Caco-2 (cell line): ENCODE results near the gene TMEM223. TPM values are rescaled to one million over a fixed set of nuclear protein-coding genes. Genes with fewer than 3 reads are reported as not detected.

Source experiments
- BruUV-seq: library from RNA; stranded (reverse); fragments of 400-500 nt; replicated peaks from 2 replicates; lab custom pipeline; 2021; lab: Mats Ljungman, UMichigan
- CTCF ChIA-PET: fragments of 300-600 bp; sonication (Branson Sonifier 250); formaldehyde crosslinking; loops from one replicate; lab custom pipeline; 2022; ENCODE audit warnings: antibody characterized with exemption; lab: Charles Lee
- POLR2A ChIA-PET: fragments of 300-600 bp; sonication (Branson Sonifier 250); formaldehyde crosslinking; loops from one replicate; lab custom pipeline; 2022; ENCODE audit warnings: antibody characterized with exemption; lab: Charles Lee
- DNase-seq, 2 experiments: peaks; one replicate each; pipeline versions ENCODE4 v3.0.0 to v3.0.0-alpha.2; 2020 to 2022
- H3K27me3 ChIP-seq: replicated peaks from 2 replicates; pipeline ENCODE4 v1.6.0; 2011; ENCODE audit warnings: low read length; ENCODE audit not compliant: control insufficient read depth, insufficient read depth
- H3K36me3 ChIP-seq: 2 replicates; pipeline ENCODE4 v1.5.1; 2011; ENCODE audit warnings: low read length; ENCODE audit not compliant: control insufficient read depth, insufficient read depth
- H3K4me1 ChIP-seq: fragments of 250-450 bp; sonication (Bioruptor Pico); 2 replicates; pipeline ENCODE4 v1.5.1; 2020; ENCODE audit warnings: mild to moderate bottlenecking
- H3K4me3 ChIP-seq: 2 replicates; pipeline ENCODE4 v1.5.1; 2011; ENCODE audit warnings: low read depth, mild to moderate bottlenecking, control low read depth, low read length
- H3K9me3 ChIP-seq: fragments of 250-450 bp; sonication (Bioruptor Pico); 2 replicates; pipeline ENCODE4 v1.5.1; 2020; ENCODE audit warnings: mild to moderate bottlenecking, moderate library complexity
- H3K27ac Mint-ChIP-seq: one replicate; pipeline ENCODE4 v1.8.0; 2022; ENCODE audit warnings: mixed read lengths; ENCODE audit not compliant: unreplicated experiment
- H3K27me3 Mint-ChIP-seq: one replicate; pipeline ENCODE4 v1.8.0; 2022; ENCODE audit warnings: mixed read lengths; ENCODE audit not compliant: insufficient read depth, unreplicated experiment
- H3K36me3 Mint-ChIP-seq: one replicate; pipeline ENCODE4 v1.8.0; 2022; ENCODE audit warnings: mild to moderate bottlenecking, mixed read lengths; ENCODE audit not compliant: insufficient read depth, unreplicated experiment
- H3K4me1 Mint-ChIP-seq: one replicate; pipeline ENCODE4 v1.8.0; 2022; ENCODE audit warnings: low read depth, mixed read lengths; ENCODE audit not compliant: unreplicated experiment
- H3K4me3 Mint-ChIP-seq: one replicate; pipeline ENCODE4 v1.8.0; 2022; ENCODE audit warnings: mild to moderate bottlenecking, moderate library complexity, mixed read lengths; ENCODE audit not compliant: unreplicated experiment
- H3K9me3 Mint-ChIP-seq: one replicate; pipeline ENCODE4 v1.8.0; 2022; ENCODE audit warnings: mixed read lengths; ENCODE audit not compliant: unreplicated experiment
- intact Hi-C: fragments of 100-400 bp; cut with micrococcal nuclease; formaldehyde crosslinking; loops from one replicate; pipeline ENCODE4 v1.10.0; 2022; ENCODE audit not compliant: unreplicated experiment
- total RNA-seq: library from RNA; stranded (reverse); gene quantifications from 2 replicates; pipeline ENCODE4 v1.2.3, GENCODE V29; 2022
- TF ChIP-seq, protein P1 (sequence below), 2 experiments: fragments of 200-600 bp in 1 of 2; IDR thresholded peaks; 1 replicate in 1 of 2; 2 replicates in 1 of 2; pipeline versions ENCODE4 v1.5.1 to v1.8.0; 2011 to 2022; ENCODE audit warnings: antibody characterized with exemption in 1 of 2, control low read depth in 1 of 2, inconsistent platforms in 1 of 2, low read depth in 1 of 2, low read length in 1 of 2, mild to moderate bottlenecking in 1 of 2, moderate library complexity in 1 of 2; ENCODE audit not compliant: insufficient read depth in 1 of 2, severe bottlenecking in 1 of 2, unreplicated experiment in 1 of 2

TMEM223 gene
- total RNA-seq, 1 experiment from 2014 or later, result 22.7 TPM

DNA sequence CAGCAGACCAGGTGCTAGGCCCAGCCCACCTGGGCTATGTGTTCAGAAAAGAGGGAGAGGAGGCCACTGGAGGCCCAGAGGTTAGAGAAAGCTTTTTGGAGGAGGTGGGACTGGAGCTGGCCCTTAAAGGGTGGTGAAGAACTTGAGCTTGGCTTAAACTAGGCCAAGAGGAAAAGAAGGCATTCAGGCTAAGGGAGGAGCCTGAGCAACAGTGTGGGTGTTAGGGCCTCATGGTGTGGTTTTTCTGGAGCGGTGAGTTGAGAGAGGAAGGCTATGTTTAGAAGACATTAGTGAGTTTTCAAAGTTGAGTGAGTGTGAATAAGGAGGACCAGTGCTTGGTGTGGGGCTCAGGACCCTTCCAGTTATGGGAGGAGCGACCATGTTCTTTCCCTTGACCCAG, 14.4 kb downstream of the TMEM223 start:
- CTCF ChIA-PET, result interaction anchor here (1.1 kb wide), 1 partner anchor 9 kb away, joined by 3 read pairs; no protein-coding TSS in a partner anchor
- H3K9me3 Mint-ChIP-seq, result no peaks in the 10 kb centered on the region
- H3K36me3 Mint-ChIP-seq, result peaks cover 40% of the 10 kb centered on the region
- no peak overlapping the region for H3K4me3 ChIP-seq
- H3K4me1 Mint-ChIP-seq, result no peaks in the 10 kb centered on the region
- H3K27ac Mint-ChIP-seq, result no peak overlapping the region
- H3K4me1 ChIP-seq, result peaks cover under 1% of the 10 kb centered on the region; the same call in 1 of the 2 replicates
- intact Hi-C loops, result no loop called here
- no peak for DNase-seq
- no peaks in the 10 kb centered on the region for H3K27me3 Mint-ChIP-seq
- BruUV-seq, result no TSS peak
- peaks cover 3% of the 10 kb centered on the region for H3K36me3 ChIP-seq
- POLR2A ChIA-PET, result interaction anchor here (0.5 kb wide), 1 partner anchor 107 kb away, joined by 3 read pairs; no protein-coding TSS in a partner anchor
- TF ChIP-seq, protein P1, sequence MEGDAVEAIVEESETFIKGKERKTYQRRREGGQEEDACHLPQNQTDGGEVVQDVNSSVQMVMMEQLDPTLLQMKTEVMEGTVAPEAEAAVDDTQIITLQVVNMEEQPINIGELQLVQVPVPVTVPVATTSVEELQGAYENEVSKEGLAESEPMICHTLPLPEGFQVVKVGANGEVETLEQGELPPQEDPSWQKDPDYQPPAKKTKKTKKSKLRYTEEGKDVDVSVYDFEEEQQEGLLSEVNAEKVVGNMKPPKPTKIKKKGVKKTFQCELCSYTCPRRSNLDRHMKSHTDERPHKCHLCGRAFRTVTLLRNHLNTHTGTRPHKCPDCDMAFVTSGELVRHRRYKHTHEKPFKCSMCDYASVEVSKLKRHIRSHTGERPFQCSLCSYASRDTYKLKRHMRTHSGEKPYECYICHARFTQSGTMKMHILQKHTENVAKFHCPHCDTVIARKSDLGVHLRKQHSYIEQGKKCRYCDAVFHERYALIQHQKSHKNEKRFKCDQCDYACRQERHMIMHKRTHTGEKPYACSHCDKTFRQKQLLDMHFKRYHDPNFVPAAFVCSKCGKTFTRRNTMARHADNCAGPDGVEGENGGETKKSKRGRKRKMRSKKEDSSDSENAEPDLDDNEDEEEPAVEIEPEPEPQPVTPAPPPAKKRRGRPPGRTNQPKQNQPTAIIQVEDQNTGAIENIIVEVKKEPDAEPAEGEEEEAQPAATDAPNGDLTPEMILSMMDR (IDR thresholded peaks at IDR 0.05; ENCODE audit: insufficient read depth in 1 of 2, low read depth in 1 of 2, low read length in 1 of 2, severe bottlenecking in 1 of 2, unreplicated experiment in 1 of 2), result no peak
- H3K9me3 ChIP-seq, result no peaks in the 10 kb centered on the region
- H3K27me3 ChIP-seq, result no peaks in the 10 kb centered on the region
- no peak overlapping the region for H3K4me3 Mint-ChIP-seq

DNA sequence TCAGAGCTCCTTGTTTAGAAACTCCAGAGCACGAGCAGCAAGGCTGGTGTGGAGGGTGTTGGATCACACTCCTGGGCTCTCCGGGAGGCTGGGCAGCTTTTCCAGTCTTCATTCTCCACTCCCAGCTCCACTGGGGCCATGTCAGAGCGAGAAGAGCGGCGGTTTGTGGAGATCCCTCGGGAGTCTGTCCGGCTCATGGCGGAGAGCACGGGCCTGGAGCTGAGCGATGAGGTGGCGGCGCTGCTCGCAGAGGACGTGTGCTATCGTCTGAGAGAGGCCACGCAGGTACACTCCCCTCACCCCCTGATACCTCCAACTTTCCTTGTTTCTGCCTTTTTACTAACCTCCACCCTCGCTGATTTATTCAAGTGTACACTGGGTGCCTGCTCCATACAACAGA, 16.2 kb downstream of the TMEM223 start:
- no peak overlapping the region for H3K27ac Mint-ChIP-seq
- H3K4me1 ChIP-seq, result peaks cover 6% of the 10 kb centered on the region
- BruUV-seq, result no TSS peak
- CTCF ChIA-PET, result interaction anchor here (1.0 kb wide), 1 partner anchor 14 kb away, joined by 5 read pairs; the partner anchor contains the start of gene POLR2G
- intact Hi-C loops, result no loop called here
- POLR2A ChIA-PET, result interaction anchor here (1.3 kb wide), 1 partner anchor 22 kb away, joined by 3 read pairs; the partner anchor contains the start of gene ZBTB3
- no peak overlapping the region for H3K4me3 ChIP-seq
- TF ChIP-seq, protein P1 (IDR thresholded peaks at IDR 0.05; ENCODE audit: insufficient read depth in 1 of 2, low read depth in 1 of 2, low read length in 1 of 2, severe bottlenecking in 1 of 2, unreplicated experiment in 1 of 2), result no peak
- no peak overlapping the region for H3K4me3 Mint-ChIP-seq
- no peaks in the 10 kb centered on the region for H3K9me3 ChIP-seq
- H3K4me1 Mint-ChIP-seq, result no peaks in the 10 kb centered on the region
- H3K36me3 Mint-ChIP-seq, result peaks cover 48% of the 10 kb centered on the region
- H3K27me3 Mint-ChIP-seq, result no peaks in the 10 kb centered on the region
- no peaks in the 10 kb centered on the region for H3K9me3 Mint-ChIP-seq
- peaks cover 1% of the 10 kb centered on the region for H3K36me3 ChIP-seq
- DNase-seq, result no peak
- no peaks in the 10 kb centered on the region for H3K27me3 ChIP-seq

DNA sequence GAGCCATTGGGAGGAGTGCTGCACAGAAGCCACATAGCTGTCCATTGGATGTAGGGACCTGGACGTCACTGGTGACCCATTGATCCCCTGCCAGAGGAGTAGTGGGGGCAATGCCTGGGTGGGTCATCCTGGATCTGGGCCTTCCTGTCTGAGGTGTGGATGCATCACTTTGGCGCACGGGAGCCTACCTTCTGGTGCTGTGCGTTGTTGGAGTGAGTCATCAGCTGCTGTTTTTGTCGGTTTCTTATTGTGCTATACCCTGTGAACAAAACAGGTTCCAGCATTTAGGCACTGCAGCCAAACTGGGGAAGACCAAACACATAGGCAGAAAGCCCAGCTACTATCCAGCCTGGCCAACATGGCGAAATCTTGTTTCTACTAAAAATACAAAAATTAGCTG, 17.4 kb downstream of the TMEM223 start:
- ChIA-PET CTCF (interaction anchor here (0.5 to 1.0 kb wide), 2 partner anchors 13 to 22 kb away, joined by 5 read pairs; partner anchors contain the start of gene POLR2G), POLR2A (interaction anchor here (0.7 kb wide), 1 partner anchor 10 kb away, joined by 8 read pairs; no protein-coding TSS in a partner anchor)
- no peak overlapping the region for H3K27ac Mint-ChIP-seq
- H3K4me3 Mint-ChIP-seq, result no peak overlapping the region
- no peaks in the 10 kb centered on the region for H3K9me3 Mint-ChIP-seq
- DNase-seq, result no peak
- H3K4me1 ChIP-seq, result peaks cover 6% of the 10 kb centered on the region
- H3K4me1 Mint-ChIP-seq, result no peaks in the 10 kb centered on the region
- H3K27me3 ChIP-seq, result no peaks in the 10 kb centered on the region
- H3K36me3 ChIP-seq, result peaks cover 1% of the 10 kb centered on the region
- TF ChIP-seq, protein P1 (IDR thresholded peaks at IDR 0.05; ENCODE audit: insufficient read depth in 1 of 2, low read depth in 1 of 2, low read length in 1 of 2, severe bottlenecking in 1 of 2, unreplicated experiment in 1 of 2), result no peak
- H3K9me3 ChIP-seq, result no peaks in the 10 kb centered on the region
- H3K36me3 Mint-ChIP-seq, result peaks cover 52% of the 10 kb centered on the region
- intact Hi-C loops, result no loop called here
- no TSS peak for BruUV-seq
- H3K27me3 Mint-ChIP-seq, result no peaks in the 10 kb centered on the region
- no peak overlapping the region for H3K4me3 ChIP-seq
